ENCODE measurements around the gene CCDC69. TPM values are rescaled to one million over a fixed set of nuclear protein-coding genes. Genes with fewer than 3 reads are reported as not detected.

Gene CCDC69
- total and polyA plus RNA-seq, 2 of the 8 experiments (the other 6 are each of a cell fraction or from before 2014, with no cell fraction given): 8.4 to 10.8 TPM

DNA sequence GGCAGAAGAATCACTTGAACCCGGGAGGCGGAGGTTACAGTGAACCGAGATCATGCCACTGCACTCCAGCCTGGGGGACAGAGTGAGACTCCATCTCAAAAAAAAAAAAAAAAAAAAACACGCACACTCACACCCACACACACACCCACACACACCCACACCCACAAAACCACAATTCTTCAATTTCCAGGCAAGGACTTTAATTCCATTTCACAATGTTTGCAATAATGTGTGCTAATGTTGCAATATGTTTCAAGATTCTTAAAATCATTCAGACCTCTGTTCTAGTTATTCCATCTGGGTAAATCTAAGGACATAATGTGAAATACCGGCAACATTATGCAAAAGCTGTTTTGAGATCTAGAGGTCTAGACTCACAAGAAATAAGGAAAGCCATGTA, 28.3 kb downstream of the CCDC69 start:
- Histone ChIP-seq H2BK120ac (replicated peaks; ENCODE audit: low read depth, low read length) (no peak overlapping the region), H2BK20ac (ENCODE audit: low read length) (no peak overlapping the region), H3K27me3 (replicated peaks in 1 of 4; ENCODE audit: control insufficient read depth in 3 of 4, extremely low read depth in 1 of 4, insufficient read depth in 3 of 4, low read length in 3 of 4) (no peaks in the 10 kb centered on the region), H4K5ac (ENCODE audit: insufficient read length, low read depth, low read length) (no peak overlapping the region), H2BK5ac (ENCODE audit: low read depth, low read length) (no peak overlapping the region), H3K56ac (replicated peaks; ENCODE audit: insufficient read length, low read depth, low read length) (no peak overlapping the region), H3K79me1 (ENCODE audit: low read depth, low read length) (no peaks in the 10 kb centered on the region), H3K9me3 (ENCODE audit: insufficient read depth in 2 of 2, low read depth in 1 of 2, low read length in 1 of 2) (0 out of 4 replicates have a peak, but pooled peaks cover 0 to 3% of the 10 kb centered on the region in 2 experiments), H3K18ac (ENCODE audit: extremely low read depth, low read length) (no peak overlapping the region), H4K20me1 (replicated peaks in 1 of 2; ENCODE audit: control insufficient read depth in 1 of 2, insufficient read depth in 2 of 2, low read length in 2 of 2) (no peaks in the 10 kb centered on the region), H3K36me3 (ENCODE audit: control insufficient read depth in 2 of 4, insufficient read depth in 4 of 4, low read length in 3 of 4) (no peaks in the 10 kb centered on the region), H3K79me2 (ENCODE audit: control insufficient read depth in 1 of 2, insufficient read depth in 2 of 2, low read length in 2 of 2) (no peaks in the 10 kb centered on the region), H3K9ac (replicated peaks in 1 of 4; ENCODE audit: extremely low read depth in 1 of 4, low read depth in 3 of 4, low read length in 3 of 4) (no peak overlapping the region), H3K27ac (ENCODE audit: low read depth, low read length) (no peak overlapping the region), H3K4ac (replicated peaks; ENCODE audit: insufficient read length, low read depth, low read length) (no peak overlapping the region), H2BK15ac (ENCODE audit: low read length) (no peak overlapping the region), H3K4me1 (replicated peaks in 1 of 4; ENCODE audit: control insufficient read depth in 3 of 4, insufficient read depth in 4 of 4, low read length in 3 of 4) (no peaks in the 10 kb centered on the region), H2AFZ (ENCODE audit: low read length) (no peak overlapping the region), H3K14ac (ENCODE audit: insufficient read length) (no peak overlapping the region), H3K4me3 (ENCODE audit: extremely low read depth in 1 of 4, insufficient read depth in 2 of 4, low read depth in 3 of 4, low read length in 4 of 4) (no peak overlapping the region), H2AK5ac (ENCODE audit: low read depth, low read length) (no peak overlapping the region), H4K8ac (ENCODE audit: extremely low read depth, insufficient read depth, low read length) (no peak overlapping the region), H3K4me2 (ENCODE audit: insufficient read depth in 1 of 2, low read depth in 2 of 2, low read length in 2 of 2) (no peak overlapping the region), H4K91ac (replicated peaks; ENCODE audit: insufficient read length, low read length) (no peak overlapping the region), H3K23ac (ENCODE audit: insufficient read length) (no peak overlapping the region), H2BK12ac (ENCODE audit: low read depth, low read length) (no peak overlapping the region), H3K23me2 (ENCODE audit: low read depth, low read length) (no peaks in the 10 kb centered on the region)
- POLR2A ChIA-PET (ENCODE audit: partially characterized antibody): no interaction called here
- no peak for DNase-seq (ENCODE audit: low read depth in 1 of 2, low spot score in 2 of 2)
- 100% methylated on average over 2 of the region's 5 CpGs; no CpG with 5 or more reads in 1 of the 2 experiments for WGBS, 2 experiments (ENCODE audit: extremely low coverage in 1 of 2, insufficient coverage in 1 of 2, insufficient read length in 1 of 2, insufficient replicate concordance in 2 of 2, low coverage in 1 of 2, low lambda C conversion rate in 2 of 2, missing lambda C conversion rate in 1 of 2)
- no peak for FAIRE-seq
- CTCF ChIA-PET (ENCODE audit: partially characterized antibody): no interaction called here
- TF ChIP-seq SIRT6 (IDR thresholded peaks at IDR 0.05; ENCODE audit: low read length) (no peak), SP2 (IDR thresholded peaks at IDR 0.05; ENCODE audit: low read length) (no peak), KDM5A (IDR thresholded peaks at IDR 0.05; ENCODE audit: low read length) (no peak), CBX5 (IDR thresholded peaks at IDR 0.05; ENCODE audit: low read depth, low read length) (no peak), ATF2 (IDR thresholded peaks at IDR 0.05; ENCODE audit: low read length) (no peak), RAD21 (IDR thresholded peaks at IDR 0.05 in 1 of 2, conservative IDR thresholded peaks at IDR 0.05 in 1 of 2; ENCODE audit: low read depth in 2 of 2, low read length in 2 of 2) (no peak), CTCF (IDR thresholded peaks at IDR 0.05; ENCODE audit: control extremely low read depth in 1 of 3, insufficient read depth in 1 of 3, low read depth in 1 of 3, low read length in 3 of 3) (no peak), TEAD4 (IDR thresholded peaks at IDR 0.05; ENCODE audit: low read depth, low read length) (no peak), CHD1 (IDR thresholded peaks at IDR 0.05; ENCODE audit: low read depth, low read length) (no peak), RXRA (IDR thresholded peaks at IDR 0.05; ENCODE audit: insufficient read depth, low read depth, low read length) (no peak), JUN (IDR thresholded peaks at IDR 0.05; ENCODE audit: low read depth, low read length) (no peak)
